LNCAP (cell line): ENCODE data around the gene ITM2C.

Experiments
- TF ChIP-seq, protein P1 (sequence below): fragments of 450-650 bp; IDR thresholded peaks from 2 replicates; pipeline ENCODE4 v1.5.1; 2017; ENCODE audit warnings: mild to moderate bottlenecking

The ITM2C gene

DNA sequence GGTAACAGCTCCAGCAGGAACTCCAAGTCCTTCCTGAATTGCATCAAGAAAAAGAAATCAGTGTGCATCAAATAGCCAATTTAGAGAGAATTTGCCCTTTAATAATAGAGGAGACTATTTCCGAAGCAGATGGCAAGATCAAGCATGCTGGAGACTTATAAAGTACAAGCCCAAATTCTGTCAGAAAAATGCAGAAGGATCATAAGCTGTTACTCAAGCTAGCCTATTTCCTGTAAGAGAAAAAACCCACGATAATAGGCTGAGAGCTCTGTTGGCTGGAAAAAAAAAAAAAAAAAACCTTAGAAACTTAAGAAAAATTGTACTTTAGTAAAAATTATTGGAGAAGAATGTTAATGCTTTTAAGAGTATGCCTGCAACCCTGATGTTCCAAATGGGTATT, 24.4 kb upstream of the ITM2C start:
- TF ChIP-seq, protein P1, sequence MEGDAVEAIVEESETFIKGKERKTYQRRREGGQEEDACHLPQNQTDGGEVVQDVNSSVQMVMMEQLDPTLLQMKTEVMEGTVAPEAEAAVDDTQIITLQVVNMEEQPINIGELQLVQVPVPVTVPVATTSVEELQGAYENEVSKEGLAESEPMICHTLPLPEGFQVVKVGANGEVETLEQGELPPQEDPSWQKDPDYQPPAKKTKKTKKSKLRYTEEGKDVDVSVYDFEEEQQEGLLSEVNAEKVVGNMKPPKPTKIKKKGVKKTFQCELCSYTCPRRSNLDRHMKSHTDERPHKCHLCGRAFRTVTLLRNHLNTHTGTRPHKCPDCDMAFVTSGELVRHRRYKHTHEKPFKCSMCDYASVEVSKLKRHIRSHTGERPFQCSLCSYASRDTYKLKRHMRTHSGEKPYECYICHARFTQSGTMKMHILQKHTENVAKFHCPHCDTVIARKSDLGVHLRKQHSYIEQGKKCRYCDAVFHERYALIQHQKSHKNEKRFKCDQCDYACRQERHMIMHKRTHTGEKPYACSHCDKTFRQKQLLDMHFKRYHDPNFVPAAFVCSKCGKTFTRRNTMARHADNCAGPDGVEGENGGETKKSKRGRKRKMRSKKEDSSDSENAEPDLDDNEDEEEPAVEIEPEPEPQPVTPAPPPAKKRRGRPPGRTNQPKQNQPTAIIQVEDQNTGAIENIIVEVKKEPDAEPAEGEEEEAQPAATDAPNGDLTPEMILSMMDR, result no peak

DNA sequence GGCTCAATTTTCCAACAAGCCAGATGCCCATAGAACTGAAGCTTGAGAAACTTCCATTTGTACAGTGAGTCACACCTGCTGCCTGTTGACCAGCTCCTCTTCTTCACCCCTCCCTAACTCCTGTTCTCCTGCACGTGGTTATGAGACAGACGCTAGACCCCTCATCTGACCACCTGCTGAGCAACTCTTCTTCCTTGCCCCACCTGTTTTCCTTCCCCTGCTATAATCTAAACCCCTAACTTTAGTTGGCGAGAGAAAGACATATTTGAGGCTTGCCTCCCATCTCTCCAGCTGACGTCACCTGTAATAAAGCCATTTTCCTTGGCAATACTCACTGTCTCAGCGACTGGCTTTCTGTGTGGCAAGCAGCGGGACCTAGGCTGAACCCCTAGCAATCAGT, 22.3 kb upstream of the ITM2C start:
- TF ChIP-seq, protein P1, result no peak

DNA sequence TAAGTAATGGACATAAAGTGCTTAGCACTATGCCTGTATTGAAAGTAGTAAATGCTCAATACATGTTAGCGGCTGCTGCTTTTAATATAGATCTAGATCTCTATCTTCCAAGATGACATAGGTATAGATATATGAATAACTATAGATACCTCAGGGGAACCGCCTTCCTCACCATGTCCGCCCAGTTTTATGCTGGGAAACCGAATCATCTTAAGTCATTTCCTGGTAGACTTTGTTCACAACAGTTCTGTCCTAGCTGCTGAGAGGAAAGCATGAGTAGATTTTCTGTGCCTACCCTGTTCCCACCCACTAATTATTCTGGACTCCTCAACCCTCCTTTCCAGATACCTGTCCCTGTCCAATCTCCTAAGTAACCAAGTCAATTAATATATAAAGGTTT, 21.6 kb upstream of the ITM2C start:
- TF ChIP-seq, protein P1, result no peak

DNA sequence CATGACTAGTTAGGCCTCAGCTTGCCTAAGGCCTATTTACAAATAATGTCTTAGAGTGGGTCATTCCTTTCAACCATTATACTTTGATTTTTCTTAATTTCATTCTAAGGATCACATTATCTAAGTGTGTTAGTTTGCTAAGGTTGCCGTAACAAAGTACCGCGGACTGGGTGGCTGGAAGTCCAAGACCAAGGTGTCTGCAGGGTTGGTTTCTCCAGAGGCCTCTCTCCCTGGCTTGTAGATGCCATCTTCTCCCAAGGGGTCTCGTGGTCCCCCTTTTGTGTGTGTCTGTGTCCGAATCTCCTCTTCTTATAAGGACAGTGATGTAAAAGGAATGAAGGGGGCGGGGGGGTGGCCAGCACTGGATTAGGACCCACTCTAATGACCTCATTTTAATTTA, 18.4 kb upstream of the ITM2C start:
- TF ChIP-seq, protein P1, result no peak

DNA sequence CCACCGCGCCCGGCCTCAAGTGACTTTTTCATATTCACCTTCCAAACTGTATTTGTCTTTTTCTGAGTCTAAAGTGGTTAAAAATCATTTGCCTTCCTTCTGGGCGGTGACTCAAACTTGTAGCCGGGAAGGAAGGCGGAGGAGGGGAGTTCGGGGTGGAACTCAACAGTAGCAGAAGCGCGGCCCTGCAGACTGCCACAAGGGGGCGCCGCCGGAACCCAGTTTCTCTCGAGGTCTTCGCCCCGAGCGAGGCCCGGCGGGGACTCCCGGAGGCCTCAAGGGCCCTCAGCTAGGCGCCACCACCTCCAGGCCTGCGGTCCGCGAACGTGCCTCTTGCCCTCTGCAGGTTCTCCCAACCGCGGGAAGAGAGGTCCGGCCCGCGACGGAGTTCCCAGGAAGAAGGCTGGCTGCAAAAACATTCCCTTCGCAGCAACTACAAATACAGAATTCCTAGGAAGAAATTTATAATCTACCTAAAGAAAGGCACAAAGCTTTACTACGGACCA, 16.8 kb upstream of the ITM2C start:
- TF ChIP-seq, protein P1, result peak; percentile 65

DNA sequence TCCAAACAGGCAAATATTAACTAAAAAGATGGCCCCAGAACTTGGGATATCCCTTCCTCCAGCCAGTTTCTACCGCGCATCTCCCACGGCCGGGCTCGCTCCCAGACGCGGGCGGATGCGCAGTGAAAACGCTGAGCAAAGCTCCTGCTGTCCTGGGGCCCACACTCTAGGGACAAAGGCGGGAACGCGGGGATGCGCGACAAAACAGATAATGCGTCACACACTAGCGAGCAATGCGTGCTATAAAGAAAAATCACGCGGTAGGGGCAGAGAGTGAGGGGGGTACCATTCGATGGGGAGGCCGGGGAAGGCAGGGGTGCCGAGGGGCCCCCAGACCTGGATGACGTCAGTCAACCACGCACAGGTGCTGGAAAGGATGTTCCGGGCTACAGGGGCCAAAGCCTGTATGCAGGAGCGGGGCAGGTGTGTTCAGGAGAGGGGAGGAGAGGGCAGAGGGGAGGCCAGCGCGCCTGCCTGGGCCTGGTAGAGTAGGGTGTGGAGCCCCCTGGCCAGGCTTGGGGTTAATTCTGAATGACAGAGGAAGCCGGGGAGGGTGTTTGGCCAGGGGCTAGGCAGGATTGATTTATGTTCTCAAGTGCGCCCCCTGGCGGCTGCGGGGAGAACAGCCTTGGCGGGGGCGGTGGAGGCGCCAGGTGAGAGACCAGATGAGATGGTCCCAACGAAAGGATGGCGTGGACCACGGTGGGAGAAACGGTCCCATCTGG, 14.9 kb upstream of the ITM2C start:
- TF ChIP-seq, protein P1, result peak; percentile 85

DNA sequence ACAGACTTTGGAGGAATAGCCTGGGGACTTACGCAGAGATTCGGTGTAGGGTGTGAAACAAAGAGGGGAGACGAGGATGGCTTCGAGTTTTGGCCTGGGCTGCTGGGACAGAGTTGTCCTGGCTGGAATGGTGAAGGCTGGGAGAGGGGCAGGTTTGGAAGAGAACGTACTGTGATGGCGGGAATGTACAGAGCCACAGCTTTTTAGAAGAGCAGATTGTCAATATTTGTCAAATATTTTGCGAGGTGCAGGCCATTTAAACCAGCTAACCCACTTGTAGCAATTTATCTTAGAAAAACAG, 14.4 kb upstream of the ITM2C start:
- TF ChIP-seq, protein P1, result peak; percentile 20; the same call in 1 of the 2 replicates

DNA sequence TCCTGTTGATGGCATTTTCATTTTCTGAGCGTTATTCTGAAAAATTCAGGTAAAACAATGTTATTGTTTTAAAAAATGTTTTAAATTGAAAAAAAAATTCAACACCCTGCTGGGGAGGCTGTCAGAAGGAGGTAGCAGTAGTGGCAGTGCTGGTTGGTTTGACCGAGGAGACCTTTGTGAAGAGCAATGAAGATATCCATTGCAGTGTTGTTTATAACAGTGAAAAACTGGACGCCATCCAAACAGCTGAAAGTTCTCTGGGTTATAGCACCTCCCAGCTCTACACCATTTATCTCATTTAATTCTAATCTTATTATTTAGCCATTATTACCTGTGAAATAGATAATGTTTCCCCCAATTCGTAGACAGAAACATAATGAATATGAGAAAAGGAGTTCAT, 12.6 kb upstream of the ITM2C start:
- TF ChIP-seq, protein P1, result no peak
